ENCODE data around the gene CTNNBL1.

CTNNBL1 gene

GRCh38 chr20:37723668-37724067 is 29.8 kb downstream of the CTNNBL1 start:
- in situ Hi-C loops (cut with HindIII; ENCODE audit: low pct_ligation_motif_present, low sequenced_read_pairs) = no loop called here
- TF ChIP-seq CTCF (IDR thresholded peaks at IDR 0.05; ENCODE audit: low read depth, low read length, missing control alignments) = no peak
- Histone ChIP-seq H3K27ac (no peak overlapping the region), H3K27me3 (replicated peaks) (no peaks in the 10 kb centered on the region), H3K4me3 (ENCODE audit: low read depth, low read length) (no peak overlapping the region), H3K36me3 (replicated peaks) (no peaks in the 10 kb centered on the region)
- DNase-seq = no peak

- in situ Hi-C loops (cut with HindIII; ENCODE audit: low pct_ligation_motif_present, low sequenced_read_pairs) = no loop called here
These were observed 31.3 kb downstream of the CTNNBL1 start for GRCh38 chr20:37725165-37725564.

GRCh38 chr20:37725855-37726254 is 32.0 kb downstream of the CTNNBL1 start:
- TF ChIP-seq CTCF (IDR thresholded peaks at IDR 0.05; ENCODE audit: low read depth, low read length, missing control alignments) = no peak
- H3K36me3 ChIP-seq (replicated peaks) = no peaks in the 10 kb centered on the region
- no peak for DNase-seq
- H3K4me3 ChIP-seq (ENCODE audit: low read depth, low read length) = no peak overlapping the region
- H3K27ac ChIP-seq = no peak overlapping the region
- no peaks in the 10 kb centered on the region for H3K27me3 ChIP-seq (replicated peaks)
- in situ Hi-C loops (cut with HindIII; ENCODE audit: low pct_ligation_motif_present, low sequenced_read_pairs) = no loop called here

More at GRCh38 chr20:37725165-37725564, 31.3 kb downstream of the CTNNBL1 start:
- TF ChIP-seq CTCF (IDR thresholded peaks at IDR 0.05; ENCODE audit: low read depth, low read length, missing control alignments) = no peak
- Histone ChIP-seq H3K27ac (no peak overlapping the region), H3K27me3 (replicated peaks) (no peaks in the 10 kb centered on the region), H3K4me3 (ENCODE audit: low read depth, low read length) (no peak overlapping the region), H3K36me3 (replicated peaks) (no peaks in the 10 kb centered on the region)
- DNase-seq = no peak

- H3K36me3 ChIP-seq (replicated peaks) = no peaks in the 10 kb centered on the region
- in situ Hi-C loops (cut with HindIII; ENCODE audit: low pct_ligation_motif_present, low sequenced_read_pairs) = no loop called here
- TF ChIP-seq CTCF (IDR thresholded peaks at IDR 0.05; ENCODE audit: low read depth, low read length, missing control alignments) = no peak
- no peaks in the 10 kb centered on the region for H3K27me3 ChIP-seq (replicated peaks)
- H3K27ac ChIP-seq = no peak overlapping the region
- no peak for DNase-seq
- H3K4me3 ChIP-seq (ENCODE audit: low read depth, low read length) = no peak overlapping the region
These were observed 32.5 kb downstream of the CTNNBL1 start for GRCh38 chr20:37726321-37726720.

GRCh38 chr20:37726971-37727956 is 33.4 kb downstream of the CTNNBL1 start:
- H3K36me3 ChIP-seq (replicated peaks) = no peaks in the 10 kb centered on the region
- TF ChIP-seq CTCF (IDR thresholded peaks at IDR 0.05; ENCODE audit: low read depth, low read length, missing control alignments) = no peak
- H3K4me3 ChIP-seq (ENCODE audit: low read depth, low read length) = no peak overlapping the region
- H3K27me3 ChIP-seq (replicated peaks) = no peaks in the 10 kb centered on the region
- no peak overlapping the region for H3K27ac ChIP-seq
- DNase-seq = no peak
- in situ Hi-C loops (cut with HindIII; ENCODE audit: low pct_ligation_motif_present, low sequenced_read_pairs) = no loop called here

Data from brain microvascular endothelial cell (primary cell).